Calu3 (cell line): ENCODE measurements around the gene CER1. TPM values are rescaled to one million over a fixed set of nuclear protein-coding genes. Genes with fewer than 3 reads are reported as not detected.

Source experiments
- BruUV-seq: library from RNA; stranded (reverse); fragments of 400-500 nt; replicated peaks from 2 replicates; lab custom pipeline; 2021; lab: Mats Ljungman, UMichigan
- CTCF ChIA-PET: fragments of 300-600 bp; sonication (Branson Sonifier 250); formaldehyde crosslinking; loops from one replicate; lab custom pipeline; 2022; ENCODE audit warnings: antibody characterized with exemption; lab: Charles Lee
- DNase-seq: peaks from one replicate; pipeline ENCODE4 v3.0.0; 2022
- H3K27ac Mint-ChIP-seq: one replicate; pipeline ENCODE4 v1.8.0; 2022; ENCODE audit warnings: mixed read lengths; ENCODE audit not compliant: unreplicated experiment
- H3K27me3 Mint-ChIP-seq: one replicate; pipeline ENCODE4 v1.8.0; 2022; ENCODE audit warnings: mixed read lengths; ENCODE audit not compliant: unreplicated experiment
- H3K36me3 Mint-ChIP-seq: one replicate; pipeline ENCODE4 v1.8.0; 2022; ENCODE audit warnings: mild to moderate bottlenecking, moderate library complexity, mixed read lengths; ENCODE audit not compliant: insufficient read depth, unreplicated experiment
- H3K4me1 Mint-ChIP-seq: one replicate; pipeline ENCODE4 v1.8.0; 2022; ENCODE audit warnings: mild to moderate bottlenecking, low read depth, mixed read lengths; ENCODE audit not compliant: unreplicated experiment
- H3K4me3 Mint-ChIP-seq: one replicate; pipeline ENCODE4 v1.8.0; 2022; ENCODE audit warnings: mild to moderate bottlenecking, low read depth, moderate library complexity, mixed read lengths; ENCODE audit not compliant: unreplicated experiment
- H3K9me3 Mint-ChIP-seq: one replicate; pipeline ENCODE4 v1.8.0; 2022; ENCODE audit warnings: low read depth, mixed read lengths; ENCODE audit not compliant: unreplicated experiment
- CTCF ChIP-seq: fragments of 200-600 bp; IDR thresholded peaks from one replicate; pipeline ENCODE4 v1.8.0; 2022; ENCODE audit warnings: antibody characterized with exemption; ENCODE audit not compliant: unreplicated experiment
- intact Hi-C: fragments of 100-400 bp; cut with micrococcal nuclease; formaldehyde crosslinking; loops from one replicate; pipeline ENCODE4 v1.10.0; 2022; ENCODE audit not compliant: unreplicated experiment
- total RNA-seq: library from RNA; stranded (reverse); gene quantifications from 2 replicates; pipeline ENCODE4 v1.2.3, GENCODE V29; 2022

The CER1 gene
- total RNA-seq, 1 experiment from 2014 or later, result not detected

GRCh38 chr9:14723301-14723700 is 768 bp upstream of the CER1 start:
- no TSS peak for BruUV-seq
- no peak for TF ChIP-seq CTCF
- no peak for DNase-seq
- intact Hi-C loops, result no loop called here
- Mint-ChIP-seq H3K9me3 (no peaks in the 10 kb centered on the region), H3K27me3 (peaks cover 32% of the 10 kb centered on the region), H3K27ac (no peak overlapping the region), H3K36me3 (no peaks in the 10 kb centered on the region), H3K4me3 (no peak overlapping the region), H3K4me1 (no peaks in the 10 kb centered on the region)
- CTCF ChIA-PET, result interaction anchor here (1.2 kb wide), 1 partner anchor 46 kb away, joined by 3 read pairs; no protein-coding TSS in a partner anchor

DNA sequence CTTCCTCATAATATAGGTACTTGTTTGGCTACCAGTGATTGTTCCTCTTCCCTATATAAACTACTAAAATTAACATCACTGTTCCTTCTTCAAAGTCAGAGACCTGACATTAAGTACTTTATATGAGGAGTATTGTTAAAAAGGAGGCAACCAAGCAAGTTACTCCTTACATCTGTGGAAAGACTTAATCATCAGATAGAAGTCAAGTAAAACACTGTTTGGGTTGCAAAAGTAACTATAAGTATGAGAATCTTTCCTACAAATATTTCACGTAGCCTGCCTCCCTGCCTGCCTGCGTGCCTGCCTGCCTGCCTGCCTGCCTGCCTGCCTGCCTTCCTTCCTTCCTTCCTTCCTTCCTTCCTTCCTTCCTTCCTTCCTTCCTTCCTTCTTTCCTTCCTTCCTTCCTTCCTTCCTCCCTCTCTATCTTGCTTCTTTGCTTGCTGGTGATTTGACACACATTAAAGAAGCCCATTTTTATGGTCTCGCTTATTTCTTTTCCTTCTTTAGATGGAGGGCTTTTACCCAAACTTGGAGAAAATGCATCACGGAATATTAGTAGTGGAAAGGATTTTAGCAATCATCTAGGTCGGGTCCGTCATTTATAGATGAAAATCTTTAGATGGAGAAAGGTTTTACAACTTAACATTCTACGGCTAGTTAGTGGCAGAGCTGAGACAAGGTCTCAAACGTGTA is 3.2 kb downstream of the CER1 start:
- Mint-ChIP-seq H3K9me3 (no peaks in the 10 kb centered on the region), H3K36me3 (no peaks in the 10 kb centered on the region), H3K27ac (no peak overlapping the region), H3K4me1 (no peaks in the 10 kb centered on the region), H3K27me3 (peaks cover 41% of the 10 kb centered on the region), H3K4me3 (no peak overlapping the region)
- intact Hi-C loops, result no loop called here
- DNase-seq, result no peak
- TF ChIP-seq CTCF, result no peak
- CTCF ChIA-PET, result no interaction called here
- no TSS peak for BruUV-seq

DNA sequence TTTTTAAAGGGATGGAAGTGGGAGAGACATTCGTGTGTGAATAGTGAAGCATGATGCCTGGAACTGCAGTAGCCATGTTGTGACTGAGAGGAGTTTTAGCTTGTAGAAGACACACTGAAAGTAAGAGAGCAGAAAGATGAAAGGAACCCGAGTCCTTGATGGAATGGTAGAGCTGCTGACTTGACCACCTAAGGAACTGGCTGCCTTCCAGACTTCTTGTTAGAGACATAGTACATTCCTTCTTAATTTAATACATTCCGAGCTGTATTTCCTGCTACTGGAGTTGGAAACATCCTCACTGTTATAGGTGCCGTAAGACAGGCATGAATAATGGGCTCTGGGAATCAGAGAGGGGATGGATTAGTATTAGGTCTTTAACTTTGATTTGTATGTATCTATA is 7.4 kb downstream of the CER1 start:
- no peak overlapping the region for H3K27ac Mint-ChIP-seq
- no peak overlapping the region for H3K4me3 Mint-ChIP-seq
- BruUV-seq, result no TSS peak
- H3K9me3 Mint-ChIP-seq, result no peaks in the 10 kb centered on the region
- CTCF ChIA-PET, result no interaction called here
- H3K4me1 Mint-ChIP-seq, result no peaks in the 10 kb centered on the region
- no peak for TF ChIP-seq CTCF
- H3K27me3 Mint-ChIP-seq, result peaks cover 21% of the 10 kb centered on the region
- DNase-seq, result no peak
- intact Hi-C loops, result no loop called here
- H3K36me3 Mint-ChIP-seq, result no peaks in the 10 kb centered on the region

- Mint-ChIP-seq H3K27me3 (peaks cover 8% of the 10 kb centered on the region), H3K9me3 (peaks cover 2% of the 10 kb centered on the region), H3K36me3 (no peaks in the 10 kb centered on the region), H3K4me3 (no peak overlapping the region), H3K4me1 (no peaks in the 10 kb centered on the region), H3K27ac (no peak overlapping the region)
- no TSS peak for BruUV-seq
- intact Hi-C loops, result no loop called here
- DNase-seq, result no peak
- no peak for TF ChIP-seq CTCF
- CTCF ChIA-PET, result no interaction called here
These were observed 9.3 kb downstream of the CER1 start for GRCh38 chr9:14713187-14713767.
